Hypothalamus (tissue), 51 donors: Measurements from ENCODE around the gene SOCS6.
"Not testable (repeated sequence)": the region's sequence is repeated elsewhere in the genome, so short reads cannot be mapped to it uniquely, and the experiment has no call there.

Experiments used
- DNase-seq, 51 donors: peaks; one replicate each; lab custom pipeline; 2025; lab: John Stamatoyannopoulos, UW

Gene SOCS6

GRCh38 chr18:70321616-70322015 lies 32.8 kb downstream of the SOCS6 start:
- DNase-seq = no peak

GRCh38 chr18:70322385-70322784 lies 33.5 kb downstream of the SOCS6 start:
- no peak for DNase-seq

DNA sequence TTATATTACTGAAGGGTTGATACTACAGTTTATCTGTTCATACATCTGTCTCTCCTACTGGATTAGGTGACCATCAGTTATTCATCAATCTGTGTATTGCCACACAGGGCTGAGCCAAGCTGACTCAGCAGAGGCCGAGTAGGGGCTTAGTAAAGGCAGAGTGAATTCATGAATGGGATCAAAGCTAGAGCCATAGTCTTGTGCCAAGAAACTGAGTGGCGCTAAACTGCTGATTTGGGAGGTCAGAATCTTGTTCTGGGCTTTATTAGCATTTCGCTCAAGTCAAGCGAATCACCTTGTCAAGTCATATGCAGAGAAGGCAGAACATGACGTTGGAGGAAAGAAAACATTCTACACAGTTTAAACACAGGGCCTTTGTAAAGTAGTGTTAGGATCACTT lies 34.1 kb downstream of the SOCS6 start:
- peak in 7 of 51 donors; percentile 3 to 26 (median 7) for DNase-seq

DNA sequence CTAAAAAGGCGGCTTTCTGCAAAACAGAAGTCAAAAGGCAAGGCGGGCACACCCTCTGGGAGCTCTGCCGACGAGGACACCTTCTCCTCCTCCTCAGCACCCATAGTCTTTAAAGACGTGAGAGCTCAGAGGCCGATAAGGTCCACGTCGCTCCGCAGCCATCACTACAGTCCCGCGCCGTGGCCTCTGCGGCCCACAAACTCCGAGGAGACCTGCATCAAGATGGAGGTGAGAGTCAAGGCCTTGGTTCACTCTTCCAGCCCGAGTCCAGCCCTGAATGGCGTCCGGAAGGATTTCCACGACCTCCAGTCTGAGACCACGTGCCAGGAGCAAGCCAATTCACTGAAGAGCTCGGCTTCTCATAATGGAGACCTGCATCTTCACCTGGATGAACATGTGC lies 36.1 kb downstream of the SOCS6 start:
- no peak for DNase-seq

GRCh38 chr18:70326255-70326654 lies 37.4 kb downstream of the SOCS6 start:
- no peak for DNase-seq

- no peak for DNase-seq
These were observed 39.3 kb downstream of the SOCS6 start for GRCh38 chr18:70328169-70328568.

DNA sequence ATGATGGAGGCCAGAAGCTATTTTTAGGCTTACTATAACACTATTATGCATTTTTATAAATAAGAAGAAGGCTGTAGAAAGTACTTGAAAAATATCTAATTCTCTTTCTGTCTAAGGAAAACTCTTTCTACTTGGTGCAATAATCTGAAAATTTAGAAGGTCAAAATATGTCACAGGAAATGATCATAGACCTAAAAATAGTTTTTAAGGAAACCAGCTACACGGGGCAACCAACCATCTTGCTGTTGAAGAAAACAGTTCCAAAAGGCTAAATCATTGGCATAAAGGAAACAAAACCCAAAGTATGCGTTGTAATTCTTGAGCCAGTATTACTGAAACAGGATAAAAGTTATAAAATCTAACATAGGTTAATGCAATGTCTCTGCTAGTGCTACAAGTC lies 40.2 kb downstream of the SOCS6 start:
- no peak for DNase-seq

- DNase-seq = no peak
These were observed 42.0 kb downstream of the SOCS6 start for GRCh38 chr18:70330887-70331286.

GRCh38 chr18:70331456-70332097 lies 42.7 kb downstream of the SOCS6 start:
- DNase-seq = no peak

- DNase-seq = no peak
These were observed 43.8 kb downstream of the SOCS6 start for GRCh38 chr18:70332694-70333093.

- DNase-seq = no peak
These were observed 44.5 kb downstream of the SOCS6 start for GRCh38 chr18:70333316-70333715.

GRCh38 chr18:70333757-70334156 lies 44.9 kb downstream of the SOCS6 start:
- DNase-seq = no peak

- DNase-seq = no peak
These were observed 45.4 kb downstream of the SOCS6 start for GRCh38 chr18:70334264-70334663.

- no peak for DNase-seq
These were observed 46.0 kb downstream of the SOCS6 start for GRCh38 chr18:70334728-70335329.

- no peak for DNase-seq
These were observed 47.3 kb downstream of the SOCS6 start for GRCh38 chr18:70335892-70336726.

- DNase-seq = peak in 3 of 51 donors; percentile 1 to 22 (median 10)
These were observed 48.5 kb downstream of the SOCS6 start for GRCh38 chr18:70337139-70337972.

DNA sequence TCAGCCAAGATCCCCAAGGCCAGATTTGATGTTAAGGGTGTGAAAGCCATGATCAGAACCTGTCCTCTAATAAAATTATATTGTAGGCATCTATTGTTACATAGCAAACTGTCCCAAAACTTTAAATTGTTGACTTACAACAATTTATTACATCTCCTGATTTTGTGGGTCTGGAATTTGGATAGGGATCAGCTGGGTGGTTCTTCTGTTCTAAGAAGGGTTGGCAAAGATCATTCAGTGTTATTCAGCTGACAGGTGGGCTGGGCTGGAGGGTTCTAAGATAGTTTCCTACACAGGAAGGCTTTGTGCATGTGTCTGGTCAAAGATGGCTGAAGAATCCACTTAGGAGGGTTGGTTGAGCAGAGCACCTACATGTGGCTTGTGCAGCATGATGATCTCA lies 50.0 kb downstream of the SOCS6 start:
- no peak for DNase-seq

DNA sequence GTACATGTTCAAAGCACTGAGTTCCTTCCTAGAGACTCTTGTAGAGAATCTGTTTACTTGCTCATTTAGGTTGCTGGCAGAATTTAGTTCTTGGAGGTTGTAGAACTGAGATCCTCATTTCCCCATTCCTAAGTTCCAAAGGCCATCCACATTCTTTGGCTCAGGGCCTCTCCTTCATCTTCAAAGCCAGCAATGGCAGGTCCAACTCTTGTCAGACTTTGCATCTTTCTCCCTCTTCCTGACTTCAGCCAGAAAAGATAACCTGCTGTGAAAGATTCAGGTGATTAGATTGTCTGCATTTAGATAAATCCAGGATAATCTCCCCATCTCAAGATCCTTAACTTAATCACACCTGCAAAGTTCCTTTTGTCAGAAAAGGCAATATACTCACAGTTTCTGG lies 51.1 kb downstream of the SOCS6 start:
- DNase-seq = no peak

DNA sequence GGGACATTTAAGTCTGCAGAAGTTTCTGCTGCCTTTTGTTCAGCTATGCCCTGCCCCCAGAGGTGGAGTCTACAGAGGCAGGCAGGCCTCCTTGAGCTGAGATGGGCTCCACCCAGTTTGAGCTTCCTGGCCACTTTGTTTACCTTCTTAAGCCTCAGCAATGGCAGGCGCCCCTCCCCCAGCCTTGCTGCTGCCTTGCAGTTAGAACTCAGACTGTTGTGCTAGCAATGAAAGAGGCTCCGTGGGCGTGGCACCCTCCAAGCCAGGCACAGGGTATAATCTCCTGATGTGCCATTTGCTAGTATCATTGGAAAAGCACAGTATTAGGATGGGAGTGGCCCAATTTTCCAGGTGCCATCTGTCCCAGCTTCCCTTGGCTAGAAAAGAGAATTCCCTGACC lies 59.6 kb downstream of the SOCS6 start:
- DNase-seq = not testable (repeated sequence)

- DNase-seq = no peak
These were observed 60.5 kb downstream of the SOCS6 start for GRCh38 chr18:70349316-70349715.

DNA sequence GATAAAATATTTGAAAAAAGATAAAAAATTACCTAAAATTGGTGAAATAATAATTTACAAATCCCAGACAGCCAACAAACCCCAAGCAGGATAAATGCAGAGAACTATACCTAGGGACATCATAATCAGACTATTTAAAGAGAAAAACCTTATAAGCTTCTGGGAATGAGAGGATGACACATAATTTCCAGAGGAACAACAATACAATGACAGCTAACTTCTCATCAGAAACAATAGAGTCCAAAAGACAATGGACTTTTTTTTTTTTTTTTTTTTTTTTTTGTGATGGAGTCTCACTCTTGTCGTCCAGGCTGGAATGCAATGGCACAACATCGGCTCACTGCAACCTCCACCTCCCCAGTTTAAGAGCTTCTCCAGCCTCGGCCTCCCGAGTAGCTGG lies 65.2 kb downstream of the SOCS6 start:
- no peak for DNase-seq
